ENCODE measurements around the gene SERPINB2. TPM values are rescaled to one million over a fixed set of nuclear protein-coding genes. Genes with fewer than 3 reads are reported as not detected.

The SERPINB2 gene
- total RNA-seq, 1 experiment from 2014 or later, result 2.5 TPM

DNA sequence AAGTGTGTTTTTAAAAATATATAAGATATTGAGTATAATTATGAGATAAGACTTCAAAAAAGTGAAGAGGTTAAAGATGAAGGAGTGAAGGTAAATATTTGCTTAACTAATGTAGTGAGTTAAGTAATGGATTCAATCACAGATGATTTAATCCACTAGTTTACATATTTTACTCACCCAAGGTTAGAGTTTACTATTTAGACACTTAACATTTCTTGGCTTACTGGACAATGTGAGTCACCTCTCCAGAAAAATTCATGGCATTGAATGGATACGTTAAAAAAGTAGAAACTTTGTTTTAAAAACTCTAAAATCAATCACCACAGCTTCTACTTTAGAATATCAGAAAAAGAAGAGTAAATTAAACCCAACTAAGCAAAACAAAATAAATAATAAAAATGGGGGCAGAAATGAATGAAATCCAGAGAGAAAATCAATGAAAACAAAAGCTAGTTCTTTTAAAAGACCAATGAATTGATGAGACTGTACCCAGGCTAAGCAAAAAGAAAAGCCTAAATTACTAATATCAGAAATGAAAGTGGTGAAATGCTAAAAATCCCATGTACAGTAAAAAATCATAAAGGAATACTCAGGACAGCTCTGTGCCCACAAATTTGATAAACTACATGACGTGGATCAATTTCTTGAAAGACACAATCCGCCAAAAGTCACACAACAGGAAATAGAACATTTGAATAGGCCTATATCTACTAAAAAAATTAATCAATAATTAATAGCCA, 59.7 kb downstream of the SERPINB2 start:
- no peak for TF ChIP-seq EZH2 (IDR thresholded peaks at IDR 0.05; ENCODE audit: borderline replicate concordance, low read depth, low read length, poor library complexity, severe bottlenecking)
- TF ChIP-seq, protein P1, sequence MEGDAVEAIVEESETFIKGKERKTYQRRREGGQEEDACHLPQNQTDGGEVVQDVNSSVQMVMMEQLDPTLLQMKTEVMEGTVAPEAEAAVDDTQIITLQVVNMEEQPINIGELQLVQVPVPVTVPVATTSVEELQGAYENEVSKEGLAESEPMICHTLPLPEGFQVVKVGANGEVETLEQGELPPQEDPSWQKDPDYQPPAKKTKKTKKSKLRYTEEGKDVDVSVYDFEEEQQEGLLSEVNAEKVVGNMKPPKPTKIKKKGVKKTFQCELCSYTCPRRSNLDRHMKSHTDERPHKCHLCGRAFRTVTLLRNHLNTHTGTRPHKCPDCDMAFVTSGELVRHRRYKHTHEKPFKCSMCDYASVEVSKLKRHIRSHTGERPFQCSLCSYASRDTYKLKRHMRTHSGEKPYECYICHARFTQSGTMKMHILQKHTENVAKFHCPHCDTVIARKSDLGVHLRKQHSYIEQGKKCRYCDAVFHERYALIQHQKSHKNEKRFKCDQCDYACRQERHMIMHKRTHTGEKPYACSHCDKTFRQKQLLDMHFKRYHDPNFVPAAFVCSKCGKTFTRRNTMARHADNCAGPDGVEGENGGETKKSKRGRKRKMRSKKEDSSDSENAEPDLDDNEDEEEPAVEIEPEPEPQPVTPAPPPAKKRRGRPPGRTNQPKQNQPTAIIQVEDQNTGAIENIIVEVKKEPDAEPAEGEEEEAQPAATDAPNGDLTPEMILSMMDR (conservative IDR thresholded peaks at IDR 0.05; ENCODE audit: low read depth, low read length), result no peak
- no peak overlapping the region for H3K27ac ChIP-seq (ENCODE audit: low read depth, low read length, poor library complexity, severe bottlenecking)
- POLR2A ChIA-PET (ENCODE audit: low non-redundant PET), result no interaction called here
- peaks cover 6% of the 10 kb centered on the region for H3K4me1 ChIP-seq (ENCODE audit: insufficient read depth, low read length, poor library complexity, severe bottlenecking)
- H3K27me3 ChIP-seq (replicated peaks; ENCODE audit: insufficient read depth, low read depth, low read length, poor library complexity), result no peaks in the 10 kb centered on the region
- H3K9me3 ChIP-seq (ENCODE audit: low read depth, low read length, poor library complexity, severe bottlenecking), result no peaks in the 10 kb centered on the region
- no TSS peak for BruUV-seq (replicated peaks)
- no peak overlapping the region for H3K4me3 ChIP-seq (ENCODE audit: low read depth, low read length, poor library complexity, severe bottlenecking)
- CTCF ChIA-PET, result no interaction called here
- H3K36me3 ChIP-seq (ENCODE audit: insufficient read depth, low read length, poor library complexity, severe bottlenecking), result no peaks in the 10 kb centered on the region
- intact Hi-C loops (cut with micrococcal nuclease; ENCODE audit: unreplicated experiment), result no loop called here
- no peak for DNase-seq (ENCODE audit: low spot score)

DNA sequence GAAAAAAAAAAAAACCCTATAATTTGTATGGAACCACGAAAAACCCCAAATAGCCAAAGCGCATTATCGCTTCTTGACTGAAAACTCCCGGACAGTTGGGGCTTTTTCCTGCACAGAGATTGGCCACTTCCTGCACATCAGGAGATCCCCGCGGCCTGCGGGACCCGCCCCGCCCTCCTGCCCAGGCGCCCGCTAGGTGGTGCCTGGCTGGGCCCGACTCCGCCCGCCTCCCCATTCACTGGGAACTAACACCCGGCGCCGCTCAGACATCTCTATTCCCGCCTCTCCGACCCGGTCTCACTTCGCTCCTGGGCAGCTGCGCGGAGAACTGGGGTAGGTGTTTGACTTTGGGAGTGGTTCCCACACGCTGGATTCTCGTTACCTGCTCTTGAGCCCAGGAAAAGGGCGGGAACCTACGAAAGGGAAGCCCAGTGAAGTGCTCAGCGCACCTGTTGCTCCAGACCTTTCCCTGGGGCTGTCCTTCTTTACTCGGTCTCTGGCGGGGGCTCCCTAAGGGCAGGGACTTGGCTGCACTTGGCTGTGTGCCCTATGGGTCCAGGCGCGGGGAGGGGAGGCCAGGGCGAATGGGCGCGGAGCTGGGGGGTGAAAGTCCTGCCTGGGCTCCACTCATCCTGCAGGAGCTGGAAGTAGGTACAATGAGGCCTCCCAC, 61.7 kb downstream of the SERPINB2 start, which contains the start of gene HMSD:
TSS of gene HMSD (plus strand) at position 234 of the 670 bp plus-strand sequence. CDS start 4,155 bp downstream, outside the sequence.
- Histone ChIP-seq H3K36me3 (ENCODE audit: insufficient read depth, low read length, poor library complexity, severe bottlenecking) (peaks cover 1% of the 10 kb centered on the region), H3K9me3 (ENCODE audit: low read depth, low read length, poor library complexity, severe bottlenecking) (no peaks in the 10 kb centered on the region), H3K27ac (ENCODE audit: low read depth, low read length, poor library complexity, severe bottlenecking) (peak within 1 kb of the TSS; percentile 86), H3K27me3 (replicated peaks; ENCODE audit: insufficient read depth, low read depth, low read length, poor library complexity) (no peaks in the 10 kb centered on the region), H3K4me1 (ENCODE audit: insufficient read depth, low read length, poor library complexity, severe bottlenecking) (peaks cover 10% of the 10 kb centered on the region), H3K4me3 (ENCODE audit: low read depth, low read length, poor library complexity, severe bottlenecking) (peak within 1 kb of the TSS; percentile 67)
- peak; percentile 88 for DNase-seq (ENCODE audit: low spot score)
- TSS peak; percentile 74 for BruUV-seq (replicated peaks)
- ChIA-PET CTCF (no interaction called here), POLR2A (ENCODE audit: low non-redundant PET) (no interaction called here)
- intact Hi-C loops (cut with micrococcal nuclease; ENCODE audit: unreplicated experiment), result loop anchor here (2.0 kb wide), 1 partner anchor 14 kb away; no protein-coding TSS in a partner anchor
- TF ChIP-seq EZH2 (IDR thresholded peaks at IDR 0.05; ENCODE audit: borderline replicate concordance, low read depth, low read length, poor library complexity, severe bottlenecking), result no peak
- TF ChIP-seq, protein P1 (conservative IDR thresholded peaks at IDR 0.05; ENCODE audit: low read depth, low read length), result peak; percentile 58

DNA sequence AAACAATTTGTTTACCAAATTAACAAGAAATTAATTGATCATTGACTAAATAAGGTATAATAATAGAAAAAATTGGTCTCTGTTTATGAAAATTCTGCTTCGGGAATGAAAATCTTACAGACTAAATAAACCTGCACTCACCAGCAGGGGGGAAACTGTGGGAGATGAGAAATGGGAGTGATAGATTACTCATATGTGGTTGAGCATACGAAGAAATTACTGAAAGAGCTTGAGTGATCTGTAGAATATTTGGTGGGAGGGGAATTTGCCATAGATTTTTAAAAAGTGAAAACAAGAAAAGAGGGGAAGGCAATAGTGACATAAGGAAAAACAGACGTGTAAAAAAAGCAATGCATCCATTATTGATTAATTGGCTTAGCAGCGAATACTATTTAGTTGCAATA, 63.8 kb downstream of the SERPINB2 start:
- H3K36me3 ChIP-seq (ENCODE audit: insufficient read depth, low read length, poor library complexity, severe bottlenecking), result peaks cover 17% of the 10 kb centered on the region
- H3K27ac ChIP-seq (ENCODE audit: low read depth, low read length, poor library complexity, severe bottlenecking), result no peak overlapping the region
- BruUV-seq (replicated peaks), result no TSS peak
- intact Hi-C loops (cut with micrococcal nuclease; ENCODE audit: unreplicated experiment), result no loop called here
- no peaks in the 10 kb centered on the region for H3K27me3 ChIP-seq (replicated peaks; ENCODE audit: insufficient read depth, low read depth, low read length, poor library complexity)
- POLR2A ChIA-PET (ENCODE audit: low non-redundant PET), result no interaction called here
- peak; percentile 66 for DNase-seq (ENCODE audit: low spot score)
- H3K4me1 ChIP-seq (ENCODE audit: insufficient read depth, low read length, poor library complexity, severe bottlenecking), result peaks cover 10% of the 10 kb centered on the region
- CTCF ChIA-PET, result interaction anchor here (0.8 to 1.0 kb wide), 2 partner anchors 12 to 13 kb away, joined by 3 to 5 read pairs; no protein-coding TSS in a partner anchor
- H3K9me3 ChIP-seq (ENCODE audit: low read depth, low read length, poor library complexity, severe bottlenecking), result no peaks in the 10 kb centered on the region
- TF ChIP-seq, protein P1 (conservative IDR thresholded peaks at IDR 0.05; ENCODE audit: low read depth, low read length), result peak; percentile 46
- no peak for TF ChIP-seq EZH2 (IDR thresholded peaks at IDR 0.05; ENCODE audit: borderline replicate concordance, low read depth, low read length, poor library complexity, severe bottlenecking)
- H3K4me3 ChIP-seq (ENCODE audit: low read depth, low read length, poor library complexity, severe bottlenecking), result peak overlapping the region; percentile 67

Other genes starting within 250 kb of the SERPINB2 start
- gene SERPINB4, start 243.4 kb upstream of the SERPINB2 start, total RNA-seq (2021), result not detected in 2 replicates
- not detected in 2 replicates for gene SERPINB3, start 225.8 kb upstream of the SERPINB2 start, total RNA-seq (2021)
- gene SERPINB11, start 184.7 kb upstream of the SERPINB2 start, total RNA-seq (2021), result not detected in 2 replicates
- 12.2 and 12.8 TPM in 2 replicates for gene SERPINB7, start 112.3 kb upstream of the SERPINB2 start, total RNA-seq (2021)
- not detected in 2 replicates for gene SERPINB10, start 20.3 kb downstream of the SERPINB2 start, total RNA-seq (2021)
- 31.6 and 58.1 TPM in 2 replicates for gene HMSD, start 61.6 kb downstream of the SERPINB2 start, total RNA-seq (2021)
- 11.3 and 26.4 TPM in 2 replicates for gene SERPINB8, start 82.4 kb downstream of the SERPINB2 start, total RNA-seq (2021)